Mesendoderm (in vitro differentiated cells): ENCODE measurements around the gene SSBP3. TPM values are rescaled to one million over a fixed set of nuclear protein-coding genes. Genes with fewer than 3 reads are reported as not detected.
"Not testable (repeated sequence)": the region's sequence is repeated elsewhere in the genome, so short reads cannot be mapped to it uniquely, and the experiment has no call there.

Experiments
- DNase-seq: peaks from one replicate; pipeline ENCODE4 v3.0.0; 2013
- H2AK5ac ChIP-seq: 2 replicates; pipeline ENCODE4 v1.6.1; 2013; ENCODE audit warnings: low read length, inconsistent platforms
- H2BK120ac ChIP-seq: 2 replicates; pipeline ENCODE4 v1.6.1; 2013; ENCODE audit warnings: low read depth, mild to moderate bottlenecking, low read length, moderate library complexity, mixed read lengths
- H2BK15ac ChIP-seq: replicated peaks from 2 replicates; pipeline ENCODE4 v1.6.1; 2013; ENCODE audit warnings: low read depth, mild to moderate bottlenecking, moderate library complexity
- H2BK5ac ChIP-seq: 2 replicates; pipeline ENCODE4 v1.6.1; 2013; ENCODE audit warnings: low read length, inconsistent platforms
- H3K18ac ChIP-seq: 2 replicates; pipeline ENCODE4 v1.6.1; 2013; ENCODE audit warnings: mild to moderate bottlenecking, low read length, mixed read lengths
- H3K23ac ChIP-seq: one replicate; pipeline ENCODE4 v1.6.1; 2013; ENCODE audit warnings: low read length
- H3K27ac ChIP-seq: 2 replicates; pipeline ENCODE4 v1.5.1; 2013; ENCODE audit warnings: low read depth, mild to moderate bottlenecking, inconsistent platforms, low read length, moderate library complexity
- H3K27me3 ChIP-seq: 2 replicates; pipeline ENCODE4 v1.6.1; 2013; ENCODE audit warnings: low read length, control low read depth, mild to moderate bottlenecking, inconsistent platforms; ENCODE audit not compliant: insufficient read depth, poor library complexity
- H3K36me3 ChIP-seq: 2 replicates; pipeline ENCODE4 v1.6.1; 2013; ENCODE audit warnings: low read length, inconsistent platforms; ENCODE audit not compliant: control insufficient read depth, insufficient read depth
- H3K4ac ChIP-seq: one replicate; pipeline ENCODE4 v1.6.1; 2013; ENCODE audit warnings: low read depth, mild to moderate bottlenecking, low read length, moderate library complexity
- H3K4me1 ChIP-seq: 2 replicates; pipeline ENCODE4 v1.6.1; 2013; ENCODE audit warnings: low read depth, low read length, inconsistent platforms; ENCODE audit not compliant: control insufficient read depth
- H3K4me2 ChIP-seq: 2 replicates; pipeline ENCODE4 v1.6.1; 2013; ENCODE audit warnings: low read length
- H3K4me3 ChIP-seq: 2 replicates; pipeline ENCODE4 v1.5.1; 2013; ENCODE audit warnings: mild to moderate bottlenecking, low read length
- H3K56ac ChIP-seq: one replicate; pipeline ENCODE4 v1.6.1; 2013; ENCODE audit warnings: low read length
- H3K79me1 ChIP-seq: 2 replicates; pipeline ENCODE4 v1.6.1; 2013; ENCODE audit warnings: low read length, inconsistent platforms
- H3K79me2 ChIP-seq: 2 replicates; pipeline ENCODE4 v1.6.1; 2013; ENCODE audit warnings: mild to moderate bottlenecking, low read length; ENCODE audit not compliant: control insufficient read depth, insufficient read depth
- H3K9ac ChIP-seq: 2 replicates; pipeline ENCODE4 v1.6.1; 2013; ENCODE audit warnings: low read length, inconsistent platforms
- H4K5ac ChIP-seq: one replicate; pipeline ENCODE4 v1.6.1; 2013; ENCODE audit warnings: low read length
- H4K8ac ChIP-seq: one replicate; pipeline ENCODE4 v1.6.1; 2013; ENCODE audit warnings: low read depth, mild to moderate bottlenecking, control low read depth, low read length, moderate library complexity
- whole genome bisulfite sequencing: extraction: QIAGEN DNeasy Blood & Tissue Kit; methylation state at CpG from one replicate; pipeline ENCODE4 v1.1.7; 2013; ENCODE audit warnings: low lambda C conversion rate, missing lambda C conversion rate; ENCODE audit not compliant: insufficient coverage; ENCODE audit errors: extremely low coverage; 5-methylcytosine and 5-hydroxymethylcytosine counted together
- polyA plus RNA-seq, 2 experiments: library from polyadenylated mRNA; stranded (reverse); fragments of 200-250 nt; gene quantifications; one replicate each; pipeline ENCODE4 v1.2.3, GENCODE V29; 2013

SSBP3 gene
- 143 TPM for polyA plus RNA-seq (2013, experiment 1 of 2)
- 152 TPM for polyA plus RNA-seq (2013, experiment 2 of 2)

- Histone ChIP-seq H3K4me1 (peaks cover 34% of the 10 kb centered on the region), H3K4me3 (peak within 1 kb of the TSS; percentile 96), H3K23ac (peak within 1 kb of the TSS; percentile 89), H3K79me1 (peaks cover 11% of the 10 kb centered on the region), H3K79me2 (peaks cover 40% of the 10 kb centered on the region), H3K36me3 (peaks cover 7% of the 10 kb centered on the region), H3K27ac (peak within 1 kb of the TSS; percentile 99), H4K8ac (no peak within 1 kb of the TSS), H3K4ac (peak within 1 kb of the TSS; percentile 100), H3K4me2 (peak within 1 kb of the TSS; percentile 96), H2BK15ac (peak within 1 kb of the TSS; percentile 98), H2AK5ac (peak within 1 kb of the TSS; percentile 30), H3K27me3 (no peaks in the 10 kb centered on the region), H3K18ac (peak within 1 kb of the TSS; percentile 99), H3K56ac (peak within 1 kb of the TSS; percentile 99), H2BK120ac (peak within 1 kb of the TSS; percentile 99), H2BK5ac (peak within 1 kb of the TSS; percentile 100), H4K5ac (no peak within 1 kb of the TSS), H3K9ac (peak within 1 kb of the TSS; percentile 97)
- WGBS: no CpG with 5 or more reads among the region's 100 CpGs
- peak; percentile 97 for DNase-seq
Observed at GRCh38 chr1:54406339-54407153, at the start of gene SSBP3. TSS of gene SSBP3 (minus strand) at chr1:54406394.

GRCh38 chr1:54453509-54453908 is 47.3 kb upstream of the SSBP3 start:
- H2BK15ac ChIP-seq: no peak overlapping the region
- no peak overlapping the region for H2BK120ac ChIP-seq
- H4K5ac ChIP-seq: no peak overlapping the region
- H3K36me3 ChIP-seq: no peaks in the 10 kb centered on the region
- H4K8ac ChIP-seq: no peak overlapping the region
- no peak overlapping the region for H3K9ac ChIP-seq
- no peak overlapping the region for H3K4me3 ChIP-seq
- no peaks in the 10 kb centered on the region for H3K79me2 ChIP-seq
- H3K27me3 ChIP-seq: no peaks in the 10 kb centered on the region
- H3K18ac ChIP-seq: no peak overlapping the region
- no CpG with 5 or more reads among the region's 2 CpGs for WGBS
- no peak overlapping the region for H3K56ac ChIP-seq
- no peak overlapping the region for H3K27ac ChIP-seq
- H3K4me1 ChIP-seq: no peaks in the 10 kb centered on the region
- H3K23ac ChIP-seq: no peak overlapping the region
- no peak overlapping the region for H2AK5ac ChIP-seq
- no peak overlapping the region for H3K4me2 ChIP-seq
- H3K79me1 ChIP-seq: no peaks in the 10 kb centered on the region
- H2BK5ac ChIP-seq: no peak overlapping the region
- no peak for DNase-seq
- H3K4ac ChIP-seq: no peak overlapping the region

- H2AK5ac ChIP-seq: no peak overlapping the region
- no peak overlapping the region for H4K5ac ChIP-seq
- no peaks in the 10 kb centered on the region for H3K4me1 ChIP-seq
- no peaks in the 10 kb centered on the region for H3K79me2 ChIP-seq
- H3K79me1 ChIP-seq: no peaks in the 10 kb centered on the region
- H2BK5ac ChIP-seq: no peak overlapping the region
- WGBS: no CpG with 5 or more reads among the region's 3 CpGs
- no peak overlapping the region for H4K8ac ChIP-seq
- no peak overlapping the region for H2BK15ac ChIP-seq
- no peak overlapping the region for H2BK120ac ChIP-seq
- H3K27ac ChIP-seq: no peak overlapping the region
- no peak overlapping the region for H3K4ac ChIP-seq
- DNase-seq: no peak
- H3K36me3 ChIP-seq: no peaks in the 10 kb centered on the region
- no peak overlapping the region for H3K56ac ChIP-seq
- H3K18ac ChIP-seq: no peak overlapping the region
- H3K4me3 ChIP-seq: no peak overlapping the region
- no peak overlapping the region for H3K4me2 ChIP-seq
- H3K27me3 ChIP-seq: no peaks in the 10 kb centered on the region
- no peak overlapping the region for H3K9ac ChIP-seq
- no peak overlapping the region for H3K23ac ChIP-seq
Observed at GRCh38 chr1:54453022-54453421, 46.8 kb upstream of the SSBP3 start.

- H3K4me1 ChIP-seq, H3K4me3 ChIP-seq, H2AK5ac ChIP-seq, H3K4me2 ChIP-seq, H3K18ac ChIP-seq, H2BK120ac ChIP-seq, H3K56ac ChIP-seq, H3K36me3 ChIP-seq, H3K79me1 ChIP-seq, H4K5ac ChIP-seq, H3K9ac ChIP-seq, DNase-seq, H3K27me3 ChIP-seq, H3K79me2 ChIP-seq, H3K27ac ChIP-seq, H2BK5ac ChIP-seq, H3K4ac ChIP-seq, H4K8ac ChIP-seq, H3K23ac ChIP-seq, H2BK15ac ChIP-seq: not testable (repeated sequence)
- no CpG with 5 or more reads among the region's 4 CpGs for WGBS
Observed at GRCh38 chr1:54449431-54449830, 43.2 kb upstream of the SSBP3 start.

GRCh38 chr1:54448801-54449200 is 42.6 kb upstream of the SSBP3 start:
- not testable (repeated sequence) for H2BK120ac ChIP-seq, H3K79me2 ChIP-seq, H3K36me3 ChIP-seq, H3K23ac ChIP-seq, H3K4me1 ChIP-seq, H3K79me1 ChIP-seq, H4K5ac ChIP-seq, H3K18ac ChIP-seq, H3K27me3 ChIP-seq, H3K27ac ChIP-seq, H3K9ac ChIP-seq, H4K8ac ChIP-seq, H3K4me3 ChIP-seq, H3K4ac ChIP-seq, H2AK5ac ChIP-seq, DNase-seq, H3K4me2 ChIP-seq, H2BK5ac ChIP-seq, H2BK15ac ChIP-seq, H3K56ac ChIP-seq
- no CpG with 5 or more reads among the region's 8 CpGs for WGBS
